ENCODE measurements around the gene RASGRF2. TPM values are rescaled to one million over a fixed set of nuclear protein-coding genes. Genes with fewer than 3 reads are reported as not detected.

The RASGRF2 gene
- total RNA-seq, 1 experiment from 2014 or later = 0.18 TPM

DNA sequence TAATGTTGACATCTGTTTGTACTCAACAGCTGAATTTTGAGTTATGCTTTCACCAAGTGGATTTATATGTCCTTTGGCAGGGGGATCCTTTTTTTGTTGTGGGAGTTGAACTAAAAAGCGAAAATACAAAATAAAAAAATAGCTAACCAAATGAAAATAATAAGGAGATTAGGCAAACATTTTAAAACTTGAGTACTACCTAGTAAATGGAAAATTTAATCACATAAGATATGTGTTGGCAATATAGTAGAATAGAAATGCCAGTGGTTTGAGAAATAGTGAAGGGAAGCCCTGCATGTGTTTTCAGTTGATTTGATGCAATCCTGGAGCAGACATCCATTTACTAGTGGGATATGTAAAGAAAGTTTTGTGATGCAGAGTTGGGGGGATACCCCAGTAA, 98.0 kb downstream of the RASGRF2 start:
- Histone ChIP-seq H3K9me3 (ENCODE audit: low read length) (no peaks in the 10 kb centered on the region), H3K27ac (ENCODE audit: low read length) (no peak overlapping the region), H3K36me3 (ENCODE audit: low read depth, low read length) (no peaks in the 10 kb centered on the region), H3K4me3 (ENCODE audit: low read length) (no peak overlapping the region), H3K27me3 (ENCODE audit: low read length) (no peaks in the 10 kb centered on the region), H3K4me1 (ENCODE audit: insufficient read depth, low read length) (no peaks in the 10 kb centered on the region), H3K9ac (ENCODE audit: low read length) (no peak overlapping the region), H3F3A (ENCODE audit: low read length, unreplicated experiment) (no peaks in the 10 kb centered on the region), H3K9me2 (replicated peaks; ENCODE audit: low read length) (no peaks in the 10 kb centered on the region), H3K4me2 (ENCODE audit: low read length) (no peak overlapping the region), H4K20me1 (ENCODE audit: low read length) (no peaks in the 10 kb centered on the region), H3K79me2 (ENCODE audit: low read length) (no peaks in the 10 kb centered on the region), H2AFZ (ENCODE audit: low read length) (no peak overlapping the region)
- DNase-seq (no peak), ATAC-seq (no peak)
- TF ChIP-seq, protein P1, sequence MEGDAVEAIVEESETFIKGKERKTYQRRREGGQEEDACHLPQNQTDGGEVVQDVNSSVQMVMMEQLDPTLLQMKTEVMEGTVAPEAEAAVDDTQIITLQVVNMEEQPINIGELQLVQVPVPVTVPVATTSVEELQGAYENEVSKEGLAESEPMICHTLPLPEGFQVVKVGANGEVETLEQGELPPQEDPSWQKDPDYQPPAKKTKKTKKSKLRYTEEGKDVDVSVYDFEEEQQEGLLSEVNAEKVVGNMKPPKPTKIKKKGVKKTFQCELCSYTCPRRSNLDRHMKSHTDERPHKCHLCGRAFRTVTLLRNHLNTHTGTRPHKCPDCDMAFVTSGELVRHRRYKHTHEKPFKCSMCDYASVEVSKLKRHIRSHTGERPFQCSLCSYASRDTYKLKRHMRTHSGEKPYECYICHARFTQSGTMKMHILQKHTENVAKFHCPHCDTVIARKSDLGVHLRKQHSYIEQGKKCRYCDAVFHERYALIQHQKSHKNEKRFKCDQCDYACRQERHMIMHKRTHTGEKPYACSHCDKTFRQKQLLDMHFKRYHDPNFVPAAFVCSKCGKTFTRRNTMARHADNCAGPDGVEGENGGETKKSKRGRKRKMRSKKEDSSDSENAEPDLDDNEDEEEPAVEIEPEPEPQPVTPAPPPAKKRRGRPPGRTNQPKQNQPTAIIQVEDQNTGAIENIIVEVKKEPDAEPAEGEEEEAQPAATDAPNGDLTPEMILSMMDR (conservative IDR thresholded peaks at IDR 0.05; ENCODE audit: low read depth, low read length) = no peak
- TF ChIP-seq EZH2 (IDR thresholded peaks at IDR 0.05; ENCODE audit: low read length, unreplicated experiment) (no peak), EZH2phosphoT487 (IDR thresholded peaks at IDR 0.05; ENCODE audit: borderline replicate concordance, low read length) (no peak)
- intact Hi-C loops (cut with micrococcal nuclease) = no loop called here
- CTCF ChIA-PET = no interaction called here
- POLR2A ChIA-PET (ENCODE audit: unreplicated experiment) = no interaction called here
- no TSS peak for BruUV-seq (replicated peaks)

DNA sequence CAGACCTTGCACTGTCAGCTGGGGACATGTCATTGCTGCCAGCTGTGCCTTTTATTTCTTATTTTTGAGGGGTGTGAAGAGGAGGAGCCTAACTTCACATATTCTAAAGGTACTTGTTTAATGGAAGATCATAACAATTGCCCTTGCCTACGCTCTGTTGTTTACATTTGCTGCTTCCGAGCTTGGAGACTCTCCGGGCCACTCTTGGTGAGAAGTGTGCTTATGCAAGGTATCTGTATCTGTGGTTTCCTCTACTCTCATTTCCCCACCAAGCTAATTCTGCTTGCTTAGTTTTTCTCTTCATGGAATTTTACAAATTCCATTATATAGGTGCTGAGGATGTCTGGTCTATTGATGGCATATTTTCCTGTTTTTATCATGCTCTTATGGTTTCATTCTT, 105.3 kb downstream of the RASGRF2 start:
- Histone ChIP-seq H2AFZ (ENCODE audit: low read length) (no peak overlapping the region), H3K9me3 (ENCODE audit: low read length) (no peaks in the 10 kb centered on the region), H3F3A (ENCODE audit: low read length, unreplicated experiment) (no peaks in the 10 kb centered on the region), H3K27me3 (ENCODE audit: low read length) (no peaks in the 10 kb centered on the region), H3K9ac (ENCODE audit: low read length) (no peak overlapping the region), H3K4me3 (ENCODE audit: low read length) (no peak overlapping the region), H3K36me3 (ENCODE audit: low read depth, low read length) (no peaks in the 10 kb centered on the region), H3K9me2 (replicated peaks; ENCODE audit: low read length) (no peaks in the 10 kb centered on the region), H3K4me2 (ENCODE audit: low read length) (no peak overlapping the region), H3K4me1 (ENCODE audit: insufficient read depth, low read length) (no peaks in the 10 kb centered on the region), H3K27ac (ENCODE audit: low read length) (no peak overlapping the region), H4K20me1 (ENCODE audit: low read length) (no peaks in the 10 kb centered on the region), H3K79me2 (ENCODE audit: low read length) (no peaks in the 10 kb centered on the region)
- ChIA-PET CTCF (no interaction called here), POLR2A (ENCODE audit: unreplicated experiment) (no interaction called here)
- no peak for TF ChIP-seq EZH2phosphoT487 (IDR thresholded peaks at IDR 0.05; ENCODE audit: borderline replicate concordance, low read length)
- TF ChIP-seq, protein P1 (conservative IDR thresholded peaks at IDR 0.05; ENCODE audit: low read depth, low read length) = no peak
- no peak for TF ChIP-seq EZH2 (IDR thresholded peaks at IDR 0.05; ENCODE audit: low read length, unreplicated experiment)
- no peak for ATAC-seq
- no TSS peak for BruUV-seq (replicated peaks)
- intact Hi-C loops (cut with micrococcal nuclease) = no loop called here
- no peak for DNase-seq

DNA sequence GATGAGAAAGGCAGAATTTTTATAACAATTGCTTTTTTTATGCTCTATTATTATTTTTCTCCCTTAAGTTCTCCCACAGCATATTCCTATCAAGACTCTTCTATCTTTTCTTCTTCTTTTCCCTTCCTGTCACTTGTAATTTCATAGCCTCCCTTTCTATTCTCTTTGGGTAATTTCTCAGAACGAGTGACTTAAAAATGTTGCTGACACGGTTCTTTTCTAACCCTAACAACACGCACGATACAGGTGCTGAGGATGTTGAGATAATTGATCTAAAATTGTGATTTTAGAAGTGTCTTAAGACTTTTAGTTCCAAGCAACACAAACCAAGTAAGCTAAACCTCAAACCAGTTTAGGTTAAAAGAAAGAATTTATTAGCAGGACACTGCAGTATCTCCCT, 105.9 kb downstream of the RASGRF2 start:
- Histone ChIP-seq H3K4me3 (ENCODE audit: low read length) (no peak overlapping the region), H4K20me1 (ENCODE audit: low read length) (no peaks in the 10 kb centered on the region), H3K9ac (ENCODE audit: low read length) (no peak overlapping the region), H3K9me2 (replicated peaks; ENCODE audit: low read length) (no peaks in the 10 kb centered on the region), H3K4me1 (ENCODE audit: insufficient read depth, low read length) (no peaks in the 10 kb centered on the region), H3K27me3 (ENCODE audit: low read length) (no peaks in the 10 kb centered on the region), H3K79me2 (ENCODE audit: low read length) (no peaks in the 10 kb centered on the region), H3K36me3 (ENCODE audit: low read depth, low read length) (no peaks in the 10 kb centered on the region), H3K27ac (ENCODE audit: low read length) (no peak overlapping the region), H3K9me3 (ENCODE audit: low read length) (no peaks in the 10 kb centered on the region), H3F3A (ENCODE audit: low read length, unreplicated experiment) (no peaks in the 10 kb centered on the region), H3K4me2 (ENCODE audit: low read length) (no peak overlapping the region), H2AFZ (ENCODE audit: low read length) (no peak overlapping the region)
- no TSS peak for BruUV-seq (replicated peaks)
- ATAC-seq = no peak
- no peak for DNase-seq
- POLR2A ChIA-PET (ENCODE audit: unreplicated experiment) = no interaction called here
- CTCF ChIA-PET = no interaction called here
- TF ChIP-seq EZH2 (IDR thresholded peaks at IDR 0.05; ENCODE audit: low read length, unreplicated experiment) (no peak), EZH2phosphoT487 (IDR thresholded peaks at IDR 0.05; ENCODE audit: borderline replicate concordance, low read length) (no peak)
- TF ChIP-seq, protein P1 (conservative IDR thresholded peaks at IDR 0.05; ENCODE audit: low read depth, low read length) = no peak
- intact Hi-C loops (cut with micrococcal nuclease) = no loop called here

Measured in PC-3 (cell line).